Endothelial cell of umbilical vein (primary cell): ENCODE data around the gene SETMAR. TPM values are rescaled to one million over a fixed set of nuclear protein-coding genes. Genes with fewer than 3 reads are reported as not detected.

Experiments
- BruUV-seq: library from RNA; stranded (reverse); fragments of 400-500 nt; replicated peaks from 2 replicates; lab custom pipeline; 2021; lab: Mats Ljungman, UMichigan
- CTCF ChIA-PET: fragments of 300-600, 350-600 bp; sonication (Branson Sonifier 250); formaldehyde crosslinking; loops from one replicate; lab custom pipeline; 2021; ENCODE audit warnings: antibody characterized with exemption, inconsistent platforms; lab: Charles Lee
- POLR2A ChIA-PET: fragments of 300-600, 350-600 bp; sonication (Branson Sonifier 250); formaldehyde crosslinking; loops from one replicate; lab custom pipeline; 2021; ENCODE audit warnings: antibody characterized with exemption, inconsistent platforms; lab: Charles Lee
- DNase-seq: peaks from one replicate; pipeline ENCODE4 v3.0.0-alpha.2; 2011; ENCODE audit warnings: low read depth, low spot score
- FAIRE-seq: peaks from 2 replicates; lab custom pipeline; 2011; peaks lifted over from hg19 to GRCh38; lab: Jason Lieb, UNC
- H2AFZ ChIP-seq: 2 replicates; pipeline ENCODE4 v1.6.0; 2012; ENCODE audit warnings: low read depth, low read length, control low read depth, inconsistent platforms
- H3K27ac ChIP-seq: 2 replicates; pipeline ENCODE4 v1.5.1; 2011; ENCODE audit warnings: low read depth, mild to moderate bottlenecking, control low read depth, low read length, moderate library complexity; ENCODE audit not compliant: insufficient read depth
- H3K27me3 ChIP-seq, 2 experiments: 2 replicates each; pipeline versions ENCODE4 v1.6.0 to v1.6.1; 2011; ENCODE audit warnings: low read length in 2 of 2, mixed read lengths in 1 of 2; ENCODE audit not compliant: control insufficient read depth in 2 of 2, insufficient read depth in 2 of 2
- H3K36me3 ChIP-seq, 2 experiments: 2 replicates in 1 of 2; 3 replicates in 1 of 2; pipeline ENCODE4 v1.5.1; 2011; ENCODE audit warnings: low read length in 2 of 2, mild to moderate bottlenecking in 1 of 2, moderate library complexity in 1 of 2; ENCODE audit not compliant: control insufficient read depth in 2 of 2, insufficient read depth in 2 of 2; ENCODE audit errors: extremely low read depth in 1 of 2
- H3K4me1 ChIP-seq: 3 replicates; pipeline ENCODE4 v1.5.1; 2011; ENCODE audit warnings: mild to moderate bottlenecking, low read length; ENCODE audit not compliant: control insufficient read depth, insufficient read depth; ENCODE audit errors: extremely low read depth
- H3K4me2 ChIP-seq: 2 replicates; pipeline ENCODE4 v1.6.1; 2011; ENCODE audit warnings: low read length, control low read depth, mixed read lengths; ENCODE audit not compliant: insufficient read depth
- H3K4me3 ChIP-seq, 3 experiments: fragments of 200-600 bp in 1 of 3; sonication (generic), shearing (Covaris generic) in 1 of 3; replicated peaks in 1 of 3; 2 replicates each; pipeline ENCODE4 v1.5.1; 2011 to 2016; ENCODE audit warnings: control low read depth in 3 of 3, low read length in 3 of 3, mild to moderate bottlenecking in 2 of 3, inconsistent platforms in 1 of 3, low read depth in 1 of 3, moderate library complexity in 1 of 3; ENCODE audit not compliant: insufficient read depth in 1 of 3
- H3K79me2 ChIP-seq: 2 replicates; pipeline ENCODE4 v1.6.0; 2012; ENCODE audit warnings: low read length, inconsistent platforms; ENCODE audit not compliant: control insufficient read depth, insufficient read depth
- H3K9ac ChIP-seq: replicated peaks from 2 replicates; pipeline ENCODE3; 2011; ENCODE audit warnings: low read length, control low read depth; ENCODE audit not compliant: insufficient read depth; ENCODE audit errors: extremely low read depth
- H3K9me1 ChIP-seq: replicated peaks from 3 replicates; pipeline ENCODE4 v1.6.0; 2011; ENCODE audit warnings: mild to moderate bottlenecking, low read length; ENCODE audit not compliant: control insufficient read depth, insufficient read depth; ENCODE audit errors: extremely low read depth
- H3K9me3 ChIP-seq: replicated peaks from 2 replicates; pipeline ENCODE4 v1.5.1; 2012; ENCODE audit warnings: low read length, inconsistent platforms; ENCODE audit not compliant: control insufficient read depth, insufficient read depth
- H4K20me1 ChIP-seq: replicated peaks from 2 replicates; pipeline ENCODE3; 2011; ENCODE audit warnings: mild to moderate bottlenecking, low read length; ENCODE audit not compliant: control insufficient read depth, insufficient read depth; ENCODE audit errors: extremely low read depth
- EZH2 ChIP-seq: IDR thresholded peaks from 2 replicates; pipeline ENCODE4 v1.6.1; 2012; ENCODE audit warnings: borderline replicate concordance, low read depth, mild to moderate bottlenecking, moderate library complexity, low read length, inconsistent platforms; ENCODE audit not compliant: severe bottlenecking
- FOS ChIP-seq: IDR thresholded peaks from 2 replicates; pipeline ENCODE4 v1.6.1; 2011; ENCODE audit warnings: mild to moderate bottlenecking, low read length, moderate library complexity, borderline replicate concordance; ENCODE audit not compliant: insufficient read depth
- GATA2 ChIP-seq: IDR thresholded peaks from 2 replicates; pipeline ENCODE4 v1.7.0; 2011; ENCODE audit warnings: low read depth, mild to moderate bottlenecking, moderate library complexity, mixed read lengths, low read length; ENCODE audit not compliant: insufficient read length, insufficient read depth
- JUN ChIP-seq: IDR thresholded peaks from 2 replicates; pipeline ENCODE4 v1.6.1; 2011; ENCODE audit warnings: borderline replicate concordance, low read depth; ENCODE audit not compliant: insufficient read length, insufficient read depth
- MYC ChIP-seq: IDR thresholded peaks from one replicate; pipeline ENCODE4 v1.6.1; 2011; ENCODE audit warnings: mild to moderate bottlenecking, low read depth, low read length
- POLR2A ChIP-seq: IDR thresholded peaks from 2 replicates; pipeline ENCODE4 v1.6.1; 2012; ENCODE audit warnings: low read depth, mild to moderate bottlenecking, control low read depth, low read length
- POLR2AphosphoS5 ChIP-seq: IDR thresholded peaks from 2 replicates; pipeline ENCODE4 v1.6.1; 2012; ENCODE audit warnings: low read depth, mild to moderate bottlenecking, control low read depth, low read length, moderate library complexity; ENCODE audit not compliant: insufficient read depth
- dilution Hi-C: fragments of 300-500 bp; cut with MboI; formaldehyde crosslinking; loops from one replicate; pipeline ENCODE4 v1.15.0; 2019; ENCODE audit warnings: low sequenced_read_pairs; ENCODE audit not compliant: extremely low pct_ligation_motif_present
- intact Hi-C: fragments of 100-400 bp; cut with micrococcal nuclease; formaldehyde crosslinking; loops from one replicate; pipeline ENCODE4 v1.10.0; 2022
- polyA plus RNA-seq, 4 experiments: library from polyadenylated mRNA; depleted of rRNA in 3 of 4; stranded (reverse) in 3 of 4; unstranded in 1 of 4; fragments of >200 nt; gene quantifications; 2 replicates each; pipeline versions ENCODE4 v1.2.1 to v1.2.3, GENCODE V29; 2011 to 2012; ENCODE audit warnings: missing spikeins in 1 of 4
- total RNA-seq: library from RNA; stranded (reverse); gene quantifications from 2 replicates; pipeline ENCODE4 v1.2.3, GENCODE V29; 2021
- TF ChIP-seq, protein P1 (sequence below): IDR thresholded peaks from 2 replicates; pipeline ENCODE4 v1.6.1; 2011; ENCODE audit not compliant: insufficient read depth, insufficient read length
- TF ChIP-seq, protein P2 (sequence below), 2 donors: IDR thresholded peaks; 1 replicate in 1 of 2; 2 replicates in 1 of 2; pipeline ENCODE4 v1.5.1; 2011; ENCODE audit warnings: low read length in 2 of 2, mild to moderate bottlenecking in 2 of 2, moderate library complexity in 2 of 2, control low read depth in 1 of 2, inconsistent platforms in 1 of 2, low read depth in 1 of 2; ENCODE audit not compliant: insufficient read depth in 1 of 2; ENCODE audit errors: extremely low read depth in 1 of 2

Gene SETMAR
- total and polyA plus RNA-seq, 2 donors (not counting 3 experiments of a cell fraction or from before 2014, with no cell fraction given), result 9.6 to 15.4 TPM

DNA sequence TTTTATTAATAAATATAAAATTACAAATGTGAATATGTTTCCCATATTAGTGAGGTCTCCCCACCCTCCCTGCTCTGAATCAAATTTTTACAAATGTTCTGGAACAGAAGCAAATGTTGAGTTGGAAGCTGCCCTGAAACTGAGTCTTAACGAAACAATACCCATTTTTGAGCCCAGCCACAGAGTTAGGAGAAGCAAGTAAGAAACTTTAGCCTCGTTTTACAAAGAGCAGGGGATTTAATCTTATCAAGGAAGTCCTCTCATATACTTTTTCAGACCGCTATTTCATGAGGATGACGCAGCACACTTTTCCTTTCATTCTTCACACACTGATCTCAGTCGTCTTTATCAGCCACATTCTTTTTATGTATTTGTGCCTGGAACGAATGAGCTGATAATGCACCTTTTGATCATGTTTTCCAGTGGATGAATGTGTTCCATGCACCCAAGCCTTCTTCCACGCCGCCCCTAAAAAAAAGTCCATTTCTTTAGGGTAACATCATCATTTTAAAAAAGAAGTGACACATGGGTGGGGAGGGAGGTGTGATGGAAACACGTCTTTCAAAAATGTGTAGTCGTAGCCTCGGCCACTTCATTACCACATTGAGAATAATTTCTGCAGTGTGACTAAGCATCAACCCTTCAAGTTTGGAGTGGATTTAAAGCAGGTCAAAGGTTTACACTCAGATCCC, 48.1 kb downstream of the SETMAR start:
- Histone ChIP-seq H3K9me3 (no peaks in the 10 kb centered on the region), H3K9me1 (no peaks in the 10 kb centered on the region), H3K4me3 (peak overlapping the region; percentile 26 to 75 (median 49)), H3K27ac (peak overlapping the region; percentile 86), H3K27me3 (no peaks in the 10 kb centered on the region), H3K79me2 (no peaks in the 10 kb centered on the region), H3K4me2 (peak overlapping the region; percentile 96), H4K20me1 (no peaks in the 10 kb centered on the region), H3K9ac (peak overlapping the region; percentile 95), H2AFZ (peak overlapping the region; percentile 84), H3K36me3 (no peaks in the 10 kb centered on the region), H3K4me1 (peaks cover 19% of the 10 kb centered on the region)
- BruUV-seq, result TSS peak; percentile 58
- intact Hi-C loops (loop anchor here (1.0 to 5.0 kb wide), 8 partner anchors 43 to 626 kb away; partner anchors contain the start of genes BHLHE40, ITPR1 and SUMF1), dilution Hi-C loops (no loop called here)
- ChIA-PET POLR2A (interaction anchor here (0.6 to 2.0 kb wide), 4 partner anchors 116 to 160 kb away, joined by 3 to 9 read pairs (median 4); partner anchors contain the start of genes ITPR1 and SUMF1), CTCF (interaction anchor here (0.6 to 8.1 kb wide), 85 partner anchors 9 to 1151 kb away, joined by 3 to 348 read pairs (median 5); partner anchors contain the start of genes ITPR1 and SUMF1)
- FAIRE-seq (peak; percentile 4), DNase-seq (peak; percentile 79)
- TF ChIP-seq MYC (no peak), JUN (no peak), POLR2A (no peak), GATA2 (no peak), FOS (no peak), POLR2AphosphoS5 (no peak), EZH2 (no peak)
- TF ChIP-seq, protein P1, sequence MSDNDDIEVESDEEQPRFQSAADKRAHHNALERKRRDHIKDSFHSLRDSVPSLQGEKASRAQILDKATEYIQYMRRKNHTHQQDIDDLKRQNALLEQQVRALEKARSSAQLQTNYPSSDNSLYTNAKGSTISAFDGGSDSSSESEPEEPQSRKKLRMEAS, result no peak
- TF ChIP-seq, protein P2, sequence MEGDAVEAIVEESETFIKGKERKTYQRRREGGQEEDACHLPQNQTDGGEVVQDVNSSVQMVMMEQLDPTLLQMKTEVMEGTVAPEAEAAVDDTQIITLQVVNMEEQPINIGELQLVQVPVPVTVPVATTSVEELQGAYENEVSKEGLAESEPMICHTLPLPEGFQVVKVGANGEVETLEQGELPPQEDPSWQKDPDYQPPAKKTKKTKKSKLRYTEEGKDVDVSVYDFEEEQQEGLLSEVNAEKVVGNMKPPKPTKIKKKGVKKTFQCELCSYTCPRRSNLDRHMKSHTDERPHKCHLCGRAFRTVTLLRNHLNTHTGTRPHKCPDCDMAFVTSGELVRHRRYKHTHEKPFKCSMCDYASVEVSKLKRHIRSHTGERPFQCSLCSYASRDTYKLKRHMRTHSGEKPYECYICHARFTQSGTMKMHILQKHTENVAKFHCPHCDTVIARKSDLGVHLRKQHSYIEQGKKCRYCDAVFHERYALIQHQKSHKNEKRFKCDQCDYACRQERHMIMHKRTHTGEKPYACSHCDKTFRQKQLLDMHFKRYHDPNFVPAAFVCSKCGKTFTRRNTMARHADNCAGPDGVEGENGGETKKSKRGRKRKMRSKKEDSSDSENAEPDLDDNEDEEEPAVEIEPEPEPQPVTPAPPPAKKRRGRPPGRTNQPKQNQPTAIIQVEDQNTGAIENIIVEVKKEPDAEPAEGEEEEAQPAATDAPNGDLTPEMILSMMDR (IDR thresholded peaks at IDR 0.05; ENCODE audit: extremely low read depth in 1 of 2, insufficient read depth in 1 of 2, low read depth in 1 of 2, low read length in 2 of 2), result no peak
